Stimulated activated CD8-positive, alpha-beta memory T cell treated with anti-CD3 and anti-CD28 coated beads, Interleukin-2, amount 100 ng/mL, for 48 hours (primary cell): Measurements from ENCODE around the gene WDR6.

Experiments used
- DNase-seq, 2 donors: peaks; one replicate each; pipeline ENCODE4 v3.0.0-alpha.2; 2020; ENCODE audit warnings: low read depth in 2 of 2

The WDR6 gene

GRCh38 chr3:49028673-49029562, 21.7 kb downstream of the WDR6 start, which contains the start of gene IMPDH2:
IMPDH2 (minus strand) TSS chr3:49029398; CDS start chr3:49029350, 48 bp downstream.
- peak; percentile 89 to 91 for DNase-seq

GRCh38 chr3:49029563-49029884, 22.3 kb downstream of the WDR6 start:
- no peak for DNase-seq

- no peak for DNase-seq
Observed at GRCh38 chr3:49030321-49030720, 23.1 kb downstream of the WDR6 start.

- no peak for DNase-seq
Observed at GRCh38 chr3:49032646-49033304, 25.6 kb downstream of the WDR6 start.

- no peak for DNase-seq
Observed at GRCh38 chr3:49034650-49035049, 27.5 kb downstream of the WDR6 start.

- no peak for DNase-seq
Observed at GRCh38 chr3:49035281-49035680, 28.1 kb downstream of the WDR6 start.

GRCh38 chr3:49053543-49053942, 46.4 kb downstream of the WDR6 start:
- no peak for DNase-seq

- no peak for DNase-seq
Observed at GRCh38 chr3:49054344-49054862, 47.2 kb downstream of the WDR6 start.

GRCh38 chr3:49057268-49057667, 50.1 kb downstream of the WDR6 start:
- DNase-seq: no peak

- no peak for DNase-seq
Observed at GRCh38 chr3:49058011-49058410, 50.8 kb downstream of the WDR6 start.
